H1 (cell line): ENCODE results near the gene KIF5A. TPM values are rescaled to one million over a fixed set of nuclear protein-coding genes. Genes with fewer than 3 reads are reported as not detected.

Source experiments
- CTCF ChIA-PET: fragments of 300-600 bp; sonication (Branson Sonifier 250); formaldehyde crosslinking; loops from one replicate; lab custom pipeline; 2021; ENCODE audit not compliant: partially characterized antibody; lab: Charles Lee
- POLR2A ChIA-PET: fragments of 300-600 bp; sonication (Branson Sonifier 250); formaldehyde crosslinking; loops from one replicate; lab custom pipeline; 2021; ENCODE audit warnings: inconsistent platforms; ENCODE audit not compliant: partially characterized antibody; lab: Charles Lee
- DNase-seq, 2 experiments: peaks; one replicate each; pipeline versions ENCODE4 v3.0.0 to v3.0.0-alpha.2; 2010 to 2022; ENCODE audit warnings: low spot score in 2 of 2, low read depth in 1 of 2, mixed read lengths in 1 of 2
- FAIRE-seq: peaks from 2 replicates; lab custom pipeline; 2011; peaks lifted over from hg19 to GRCh38; lab: Jason Lieb, UNC
- H2AFZ ChIP-seq: 2 replicates; pipeline ENCODE4 v1.8.1; 2012; ENCODE audit warnings: low read length, inconsistent platforms
- H2AK5ac ChIP-seq: 2 replicates; pipeline ENCODE4 v1.6.1; 2013; ENCODE audit warnings: low read depth, low read length
- H2BK120ac ChIP-seq: replicated peaks from 2 replicates; pipeline ENCODE3; 2013; ENCODE audit warnings: low read depth, low read length, inconsistent platforms
- H2BK12ac ChIP-seq: 2 replicates; pipeline ENCODE4 v1.6.1; 2013; ENCODE audit warnings: low read depth, low read length
- H2BK15ac ChIP-seq: 2 replicates; pipeline ENCODE4 v1.6.1; 2013; ENCODE audit warnings: low read length
- H2BK20ac ChIP-seq: 2 replicates; pipeline ENCODE4 v1.6.1; 2013; ENCODE audit warnings: low read length
- H2BK5ac ChIP-seq: 2 replicates; pipeline ENCODE4 v1.6.1; 2013; ENCODE audit warnings: low read depth, low read length
- H3K14ac ChIP-seq: 2 replicates; pipeline ENCODE4 v1.6.1; 2013; ENCODE audit warnings: inconsistent platforms; ENCODE audit not compliant: insufficient read length
- H3K18ac ChIP-seq: 2 replicates; pipeline ENCODE4 v1.6.1; 2013; ENCODE audit warnings: low read length; ENCODE audit errors: extremely low read depth
- H3K23ac ChIP-seq: 2 replicates; pipeline ENCODE4 v1.6.1; 2013; ENCODE audit warnings: inconsistent platforms; ENCODE audit not compliant: insufficient read length
- H3K23me2 ChIP-seq: 2 replicates; pipeline ENCODE4 v1.6.1; 2013; ENCODE audit warnings: low read depth, low read length
- H3K27ac ChIP-seq: 2 replicates; pipeline ENCODE4 v1.6.1; 2011; ENCODE audit warnings: low read depth, low read length, inconsistent platforms
- H3K27me3 ChIP-seq, 4 experiments: replicated peaks in 1 of 4; 1 replicate in 1 of 4; 2 replicates in 3 of 4; pipeline versions ENCODE4 v1.6.1 to v1.8.1; 2011 to 2013; ENCODE audit warnings: low read length in 3 of 4, mild to moderate bottlenecking in 3 of 4, inconsistent platforms in 2 of 4, mixed read lengths in 2 of 4, moderate library complexity in 1 of 4; ENCODE audit not compliant: control insufficient read depth in 3 of 4, insufficient read depth in 3 of 4; ENCODE audit errors: extremely low read depth in 1 of 4
- H3K36me3 ChIP-seq, 4 experiments: 2 replicates each; pipeline versions ENCODE4 v1.6.1 to v1.8.1; 2011 to 2013; ENCODE audit warnings: mild to moderate bottlenecking in 4 of 4, low read length in 3 of 4, moderate library complexity in 2 of 4, control low read depth in 1 of 4, inconsistent platforms in 1 of 4; ENCODE audit not compliant: insufficient read depth in 4 of 4, control insufficient read depth in 2 of 4
- H3K4ac ChIP-seq: replicated peaks from 2 replicates; pipeline ENCODE3; 2013; ENCODE audit warnings: low read length, low read depth, mixed read lengths, inconsistent platforms; ENCODE audit not compliant: insufficient read length
- H3K4me1 ChIP-seq, 4 experiments: replicated peaks in 1 of 4; 1 replicate in 1 of 4; 2 replicates in 3 of 4; pipeline versions ENCODE4 v1.6.1 to v1.8.1; 2011 to 2013; ENCODE audit warnings: low read length in 3 of 4, inconsistent platforms in 2 of 4, mixed read lengths in 1 of 4; ENCODE audit not compliant: insufficient read depth in 4 of 4, control insufficient read depth in 3 of 4
- H3K4me2 ChIP-seq, 2 experiments: 2 replicates each; pipeline versions ENCODE4 v1.6.1 to v1.8.1; 2011 to 2013; ENCODE audit warnings: low read depth in 2 of 2, low read length in 2 of 2, control low read depth in 1 of 2, inconsistent platforms in 1 of 2, mild to moderate bottlenecking in 1 of 2; ENCODE audit not compliant: insufficient read depth in 1 of 2
- H3K4me3 ChIP-seq, 4 experiments: fragments of 200-600, 300-600 bp in 1 of 4; sonication (generic), shearing (Covaris generic), sonication (Bioruptor Twin) in 1 of 4; 2 replicates each; pipeline versions ENCODE4 v1.5.1 to v1.8.1; 2011 to 2016; ENCODE audit warnings: low read length in 4 of 4, low read depth in 3 of 4, control low read depth in 2 of 4, inconsistent platforms in 2 of 4, mild to moderate bottlenecking in 2 of 4, mixed read lengths in 1 of 4, moderate library complexity in 1 of 4; ENCODE audit not compliant: insufficient read depth in 2 of 4; ENCODE audit errors: extremely low read depth in 1 of 4
- H3K56ac ChIP-seq: replicated peaks from 2 replicates; pipeline ENCODE3; 2013; ENCODE audit warnings: low read depth, mild to moderate bottlenecking, mixed read lengths, low read length, inconsistent platforms; ENCODE audit not compliant: insufficient read length
- H3K79me1 ChIP-seq: 2 replicates; pipeline ENCODE4 v1.6.1; 2013; ENCODE audit warnings: low read depth, low read length, control low read depth
- H3K79me2 ChIP-seq, 2 experiments: 2 replicates each; pipeline versions ENCODE4 v1.6.1 to v1.8.1; 2012 to 2013; ENCODE audit warnings: low read length in 2 of 2, mild to moderate bottlenecking in 2 of 2, inconsistent platforms in 1 of 2; ENCODE audit not compliant: insufficient read depth in 2 of 2, control insufficient read depth in 1 of 2
- H3K9ac ChIP-seq, 4 experiments: replicated peaks in 1 of 4; 1 replicate in 1 of 4; 2 replicates in 3 of 4; pipeline versions ENCODE4 v1.6.1 to v1.8.1; 2011 to 2013; ENCODE audit warnings: low read depth in 3 of 4, low read length in 3 of 4, control low read depth in 2 of 4, mild to moderate bottlenecking in 2 of 4, moderate library complexity in 2 of 4, inconsistent platforms in 1 of 4; ENCODE audit errors: extremely low read depth in 1 of 4
- H3K9me3 ChIP-seq, 2 experiments: 2 replicates each; pipeline versions ENCODE4 v1.6.1 to v1.8.1; 2012 to 2013; ENCODE audit warnings: mild to moderate bottlenecking in 2 of 2, moderate library complexity in 2 of 2, control low read depth in 1 of 2, inconsistent platforms in 1 of 2, low read depth in 1 of 2, low read length in 1 of 2, mixed read lengths in 1 of 2; ENCODE audit not compliant: insufficient read depth in 2 of 2
- H4K20me1 ChIP-seq, 2 experiments: replicated peaks in 1 of 2; 2 replicates each; pipeline versions ENCODE3 to v1.8.1; 2011 to 2013; ENCODE audit warnings: inconsistent platforms in 2 of 2, low read length in 2 of 2, mild to moderate bottlenecking in 1 of 2; ENCODE audit not compliant: insufficient read depth in 2 of 2, control insufficient read depth in 1 of 2
- H4K5ac ChIP-seq: 2 replicates; pipeline ENCODE4 v1.6.1; 2013; ENCODE audit warnings: low read length, low read depth, mixed read lengths, inconsistent platforms; ENCODE audit not compliant: insufficient read length
- H4K8ac ChIP-seq: 2 replicates; pipeline ENCODE4 v1.8.0; 2013; ENCODE audit warnings: mild to moderate bottlenecking, moderate library complexity, low read length, inconsistent platforms; ENCODE audit not compliant: insufficient read depth; ENCODE audit errors: extremely low read depth
- H4K91ac ChIP-seq: replicated peaks from 2 replicates; pipeline ENCODE3; 2013; ENCODE audit warnings: low read length, mixed read lengths, inconsistent platforms; ENCODE audit not compliant: insufficient read length
- ASH2L ChIP-seq: fragments of 200-600, 300-600 bp; sonication (generic); IDR thresholded peaks from one replicate; pipeline ENCODE4 v1.7.1; 2017; ENCODE audit warnings: low read length
- GABPA ChIP-seq: IDR thresholded peaks from 2 replicates; pipeline ENCODE4 v1.6.1; 2011; ENCODE audit warnings: mild to moderate bottlenecking, low read length, moderate library complexity, borderline replicate concordance; ENCODE audit not compliant: insufficient read depth
- MAFK ChIP-seq: IDR thresholded peaks from 2 replicates; pipeline ENCODE4 v1.6.1; 2012; ENCODE audit warnings: low read depth, mild to moderate bottlenecking, improper control_type of control experiment, low read length
- RNF2 ChIP-seq: fragments of 200-900, 300-1000 bp; sonication (generic); IDR thresholded peaks from 2 replicates; pipeline ENCODE4 v1.7.1; 2016; ENCODE audit warnings: borderline replicate concordance, low read depth, mild to moderate bottlenecking, antibody characterized with exemption, low read length; ENCODE audit not compliant: poor library complexity, severe bottlenecking; ENCODE audit errors: missing control alignments
- SP1 ChIP-seq: IDR thresholded peaks from 2 replicates; pipeline ENCODE4 v1.6.1; 2011; ENCODE audit warnings: low read depth, low read length
- SP4 ChIP-seq: IDR thresholded peaks from 2 replicates; pipeline ENCODE4 v1.6.1; 2012; ENCODE audit warnings: low read length, inconsistent platforms
- TCF12 ChIP-seq: IDR thresholded peaks from 2 replicates; pipeline ENCODE4 v1.6.1; 2011; ENCODE audit warnings: low read depth, mild to moderate bottlenecking, low read length
- WGBS, 2 experiments: shearing (Covaris generic) in 1 of 2; methylation state at CpG; one replicate each; pipeline versions ENCODE4 v1.1.6 to v1.1.7; 2013 to 2015; ENCODE audit warnings: low lambda C conversion rate in 2 of 2, mixed read lengths in 2 of 2, inconsistent platforms in 1 of 2, low coverage in 1 of 2, missing lambda C conversion rate in 1 of 2; ENCODE audit not compliant: insufficient replicate concordance in 2 of 2, insufficient coverage in 1 of 2, insufficient read length in 1 of 2; ENCODE audit errors: extremely low coverage in 1 of 2, missing lambda C conversion rate in 1 of 2; 5-methylcytosine and 5-hydroxymethylcytosine counted together
- polyA plus RNA-seq, 7 experiments: library from polyadenylated mRNA; depleted of rRNA in 3 of 7; stranded (reverse) in 5 of 7; unstranded in 2 of 7; fragments of >200 nt in 5 of 7; fragments of 200-250 nt in 2 of 7; gene quantifications; 1 replicate in 5 of 7; 2 replicates in 1 of 7; 4 replicates in 1 of 7; pipeline versions ENCODE4 v1.2.1 to v1.2.3, GENCODE V29; 2011 to 2013; ENCODE audit warnings: missing spikeins in 2 of 7, mixed read lengths in 2 of 7
- total RNA-seq: library from RNA; stranded (reverse); fragmentation: NEBNext Ultra II Directional; extraction: Animal tissue kit (Norgen Biotek cat#: 25700); gene quantifications from 2 replicates; pipeline ENCODE4 v1.2.1, GENCODE V29; 2021
- TF ChIP-seq, protein P1 (sequence below), 3 experiments: IDR thresholded peaks; 1 replicate in 2 of 3; 2 replicates in 1 of 3; pipeline versions ENCODE4 v1.5.1 to v1.6.1; 2011; ENCODE audit warnings: low read length in 3 of 3, mild to moderate bottlenecking in 3 of 3, inconsistent platforms in 2 of 3, low read depth in 1 of 3, moderate library complexity in 1 of 3; ENCODE audit not compliant: insufficient read depth in 1 of 3; ENCODE audit errors: control extremely low read depth in 1 of 3

Gene KIF5A
- total and polyA plus RNA-seq, 2 of the 8 experiments (the other 6 are each of a cell fraction or from before 2014, with no cell fraction given) = 10.7 to 21.9 TPM

DNA sequence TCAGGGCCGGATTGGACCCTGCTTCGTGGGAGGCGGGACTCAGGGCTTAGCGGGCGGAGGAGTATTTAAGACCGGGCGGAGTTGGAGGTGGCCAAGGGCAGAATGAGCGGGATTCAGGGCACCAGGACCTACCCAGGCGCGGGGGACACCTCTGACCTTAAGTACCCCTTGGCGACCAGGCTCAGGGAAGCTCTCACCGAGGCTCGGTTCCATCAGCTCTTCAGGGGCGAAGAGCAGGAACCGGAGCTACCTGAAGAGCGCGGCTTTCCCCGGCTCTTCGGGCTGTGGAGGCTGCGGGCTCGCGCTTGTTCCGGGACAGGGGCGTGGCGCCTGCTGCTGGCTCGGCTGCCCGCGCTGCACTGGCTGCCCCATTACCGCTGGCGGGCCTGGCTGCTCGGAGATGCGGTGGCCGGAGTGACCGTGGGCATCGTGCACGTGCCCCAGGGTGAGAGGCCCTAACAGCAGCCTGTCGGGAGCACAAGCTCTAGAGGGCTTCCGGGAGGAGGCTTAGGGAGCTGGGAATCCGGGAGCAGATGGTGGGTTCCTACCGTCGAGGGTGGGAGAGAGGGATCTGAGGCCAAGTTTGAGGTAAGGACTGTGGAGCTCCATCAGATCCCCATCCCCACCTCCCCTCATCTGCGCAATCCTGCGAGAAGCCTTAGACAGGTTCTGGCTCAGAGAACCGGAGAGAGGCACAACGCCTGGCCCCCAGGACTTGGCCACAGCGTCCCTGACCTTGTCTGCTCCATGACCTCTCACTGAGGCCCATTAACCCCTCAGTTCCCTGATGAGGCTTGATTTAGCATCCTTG lies 69.8 kb downstream of the KIF5A start:
- no peak overlapping the region for H3K56ac ChIP-seq
- H3K4me2 ChIP-seq = peak overlapping the region; percentile 54 to 74
- no peak for FAIRE-seq
- H2AK5ac ChIP-seq = no peak overlapping the region; the same call in 1 of the 2 replicates
- H2BK15ac ChIP-seq = no peak overlapping the region
- peaks cover 66 to 96% (median 95%) of the 10 kb centered on the region in 4 experiments for H3K27me3 ChIP-seq
- WGBS, 2 experiments = 6% methylated on average over 38 of the region's 46 CpGs; no CpG with 5 or more reads in 1 of the 2 experiments
- no peak overlapping the region for H3K14ac ChIP-seq
- peaks cover 0 to 18% (median 11%) of the 10 kb centered on the region in 4 experiments; a peak in 6 of 7 replicates for H3K4me1 ChIP-seq
- peak overlapping the region; percentile 11 to 48 (median 37); a peak in 7 of 8 replicates for H3K4me3 ChIP-seq
- H3K9me3 ChIP-seq = no peaks in the 10 kb centered on the region; a peak in 1 of 4 replicates
- H3K4ac ChIP-seq = no peak overlapping the region
- H2BK20ac ChIP-seq = no peak overlapping the region
- no peak overlapping the region for H2AFZ ChIP-seq
- 0 out of 2 replicates have a peak, but pooled peaks cover 2% of the 10 kb centered on the region for H3K79me1 ChIP-seq
- peak in 1 of 2 experiments; percentile 75 for DNase-seq
- peaks cover 0 to 33% of the 10 kb centered on the region in 2 experiments for H4K20me1 ChIP-seq
- no peak overlapping the region for H3K23ac ChIP-seq
- no peaks in the 10 kb centered on the region for H3K36me3 ChIP-seq
- H2BK120ac ChIP-seq = no peak overlapping the region
- peaks cover 7% of the 10 kb centered on the region; the same call in 1 of the 2 replicates for H3K23me2 ChIP-seq
- POLR2A ChIA-PET = interaction anchor here (0.7 to 3.6 kb wide), 16 partner anchors 10 to 125 kb away, joined by 3 to 45 read pairs (median 4); partner anchors contain the start of genes ARHGEF25, B4GALNT1, PIP4K2C and TSPAN31
- CTCF ChIA-PET = interaction anchor here (0.8 to 10.7 kb wide), 18 partner anchors 8 to 405 kb away, joined by 3 to 201 read pairs (median 6); partner anchors contain the start of genes ARHGEF25, B4GALNT1, DTX3 and MARCHF9
- H4K91ac ChIP-seq = no peak overlapping the region
- no peak overlapping the region for H2BK5ac ChIP-seq
- no peak overlapping the region for H3K27ac ChIP-seq
- H4K8ac ChIP-seq = no peak overlapping the region; the same call in 1 of the 2 replicates
- peak overlapping the region; percentile 60; the same call in 1 of the 2 replicates for H3K18ac ChIP-seq
- no peak overlapping the region for H4K5ac ChIP-seq
- H3K9ac ChIP-seq = no peak overlapping the region
- 0 out of 2 replicates have a peak overlapping the region, but pooled peaks have one; percentile 50 for H2BK12ac ChIP-seq
- H3K79me2 ChIP-seq = no peaks in the 10 kb centered on the region
- TF ChIP-seq TCF12 = no peak
- TF ChIP-seq GABPA = no peak
- no peak for TF ChIP-seq SP4
- no peak for TF ChIP-seq MAFK
- no peak for TF ChIP-seq ASH2L
- no peak for TF ChIP-seq SP1
- TF ChIP-seq, protein P1, sequence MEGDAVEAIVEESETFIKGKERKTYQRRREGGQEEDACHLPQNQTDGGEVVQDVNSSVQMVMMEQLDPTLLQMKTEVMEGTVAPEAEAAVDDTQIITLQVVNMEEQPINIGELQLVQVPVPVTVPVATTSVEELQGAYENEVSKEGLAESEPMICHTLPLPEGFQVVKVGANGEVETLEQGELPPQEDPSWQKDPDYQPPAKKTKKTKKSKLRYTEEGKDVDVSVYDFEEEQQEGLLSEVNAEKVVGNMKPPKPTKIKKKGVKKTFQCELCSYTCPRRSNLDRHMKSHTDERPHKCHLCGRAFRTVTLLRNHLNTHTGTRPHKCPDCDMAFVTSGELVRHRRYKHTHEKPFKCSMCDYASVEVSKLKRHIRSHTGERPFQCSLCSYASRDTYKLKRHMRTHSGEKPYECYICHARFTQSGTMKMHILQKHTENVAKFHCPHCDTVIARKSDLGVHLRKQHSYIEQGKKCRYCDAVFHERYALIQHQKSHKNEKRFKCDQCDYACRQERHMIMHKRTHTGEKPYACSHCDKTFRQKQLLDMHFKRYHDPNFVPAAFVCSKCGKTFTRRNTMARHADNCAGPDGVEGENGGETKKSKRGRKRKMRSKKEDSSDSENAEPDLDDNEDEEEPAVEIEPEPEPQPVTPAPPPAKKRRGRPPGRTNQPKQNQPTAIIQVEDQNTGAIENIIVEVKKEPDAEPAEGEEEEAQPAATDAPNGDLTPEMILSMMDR (IDR thresholded peaks at IDR 0.05; ENCODE audit: control extremely low read depth in 1 of 3, insufficient read depth in 1 of 3, low read depth in 1 of 3, low read length in 3 of 3) = no peak
- peak; percentile 71 for TF ChIP-seq RNF2
